Activated T-helper 1 cell treated with Interleukin-2 at 50 U/mL for 16 hours (primary cell): ENCODE measurements around the gene RAB23.
A peak's percentile ranks its signal among the peaks of the same experiment; 100 is the strongest.

Experiments
- DNase-seq: peaks from one replicate; pipeline ENCODE4 v3.0.0-alpha.2; 2020; ENCODE audit warnings: low read depth

RAB23 gene

DNA sequence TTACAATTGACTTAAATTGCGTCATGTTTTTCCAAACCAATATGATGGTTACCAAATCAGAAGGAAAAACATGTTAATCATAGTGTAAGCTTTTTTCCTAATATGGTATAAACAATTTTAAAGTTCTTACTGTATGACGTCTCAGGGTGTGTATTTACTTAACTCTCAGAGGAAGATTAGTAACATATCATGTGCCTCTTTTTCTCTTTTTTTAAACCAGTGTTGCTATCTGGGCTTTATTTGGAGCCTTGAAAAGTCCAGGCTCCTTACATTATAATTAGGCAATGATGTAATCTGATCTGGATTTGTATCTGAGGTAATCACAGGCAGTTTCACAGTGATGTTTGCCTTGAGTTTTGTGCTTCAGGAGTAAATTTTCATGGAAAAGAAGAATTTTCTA is 20.4 kb upstream of the RAB23 start:
- no peak for DNase-seq

DNA sequence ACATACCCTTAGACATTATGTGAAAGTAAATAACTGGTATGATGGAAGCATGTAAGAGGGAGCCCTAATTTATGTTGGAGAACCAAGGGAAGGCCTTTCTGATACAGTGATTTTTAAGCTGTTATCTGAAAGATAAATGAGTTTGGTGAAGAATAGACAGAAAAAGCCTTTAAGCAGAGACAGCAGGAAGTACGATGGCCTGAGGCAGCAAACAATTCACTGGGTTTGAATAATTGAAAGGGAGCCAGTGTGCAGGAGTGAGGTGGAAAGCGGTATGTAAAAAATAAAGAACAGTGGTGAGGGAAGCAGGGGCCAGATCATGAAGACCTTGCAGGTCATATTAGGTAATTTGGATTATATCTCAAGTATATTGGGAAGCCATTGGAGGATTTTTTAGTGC is 4.1 kb upstream of the RAB23 start:
- DNase-seq, result no peak

DNA sequence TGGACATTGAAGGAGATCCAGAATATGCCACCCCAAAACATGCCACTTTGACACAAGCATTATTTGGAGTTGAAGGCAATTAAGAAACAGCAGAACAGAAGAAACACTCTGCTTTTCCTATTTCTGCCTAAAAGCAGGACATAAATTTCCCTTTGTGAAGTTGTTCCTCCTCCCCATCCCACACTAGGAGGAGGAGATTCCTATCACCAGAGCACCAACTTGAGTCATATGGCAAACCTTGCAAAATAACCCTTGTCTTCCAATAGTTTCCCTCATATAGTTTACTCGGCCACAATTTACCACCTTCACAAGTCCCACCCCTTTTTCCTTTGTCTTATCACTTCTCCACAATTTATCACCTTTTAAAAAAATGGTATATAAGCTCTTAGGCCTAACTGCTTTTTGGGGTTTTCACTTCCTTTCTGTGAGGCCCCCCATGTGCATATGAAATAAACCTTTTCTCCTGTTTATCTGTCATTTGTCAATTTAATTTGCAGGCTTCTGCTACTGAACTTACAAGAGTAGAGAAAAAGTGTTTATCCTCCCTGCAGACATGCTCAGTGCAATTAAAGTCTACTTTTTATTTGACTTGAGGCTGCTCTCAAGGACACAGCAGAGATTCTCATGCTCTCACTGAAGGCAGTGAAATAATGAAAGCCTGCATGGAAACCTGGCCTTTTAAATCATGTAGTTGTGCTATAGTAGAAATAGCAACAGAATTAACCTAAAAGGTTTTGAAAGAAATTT is 2.8 kb upstream of the RAB23 start:
- no peak for DNase-seq

DNA sequence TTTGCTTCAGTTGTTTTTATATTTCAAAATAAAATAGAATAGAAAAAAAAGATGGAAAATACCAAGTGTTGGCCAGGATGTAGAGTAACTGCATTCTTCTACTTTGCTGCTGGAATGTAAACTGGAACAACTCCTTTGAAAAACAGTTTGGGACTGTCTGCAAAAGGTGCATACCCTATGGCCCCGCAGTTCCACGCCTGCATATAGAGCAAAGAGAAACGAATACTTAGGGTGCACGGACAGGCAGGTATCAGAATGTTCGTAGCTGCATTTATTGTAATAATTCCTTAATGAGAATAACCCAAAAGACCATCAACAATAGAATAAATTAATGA is 603 bp upstream of the RAB23 start:
- DNase-seq, result no peak

DNA sequence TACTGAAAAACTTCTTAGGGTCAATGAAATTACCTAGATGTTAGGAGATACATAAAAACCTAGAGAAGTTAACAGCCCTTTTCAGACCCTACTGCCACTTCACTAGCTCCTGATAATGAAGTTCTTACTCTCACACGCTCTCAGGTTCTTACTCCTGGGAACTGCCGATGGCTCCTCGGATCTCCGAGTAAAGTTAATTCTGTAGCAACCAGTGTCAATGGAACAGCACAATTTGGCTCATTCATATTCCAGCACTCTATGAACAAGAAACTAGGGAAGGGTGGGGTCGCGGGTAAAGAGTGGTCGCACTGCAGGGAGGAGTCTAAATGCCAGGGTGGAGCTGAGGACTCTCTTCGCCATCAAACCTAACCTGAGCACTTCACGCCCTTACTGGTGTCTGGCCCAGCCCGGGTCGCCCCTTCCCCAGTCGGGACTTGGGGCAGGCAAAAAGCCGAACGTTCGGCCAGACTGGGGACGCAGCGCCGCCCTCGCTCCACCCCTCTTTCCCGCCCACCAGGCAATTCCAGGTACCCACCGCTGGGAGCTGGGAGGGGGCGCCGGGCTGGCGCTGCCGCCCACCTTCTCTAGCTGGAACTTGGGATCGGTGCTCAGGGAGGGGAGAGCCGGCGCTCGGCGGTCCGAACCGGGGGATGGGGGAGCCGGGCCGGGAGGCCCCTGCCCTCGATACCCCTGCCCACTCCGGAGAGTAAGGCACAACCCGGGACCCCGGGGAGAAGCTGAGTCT is 744 bp downstream of the RAB23 start:
- DNase-seq, result peak; percentile 23

DNA sequence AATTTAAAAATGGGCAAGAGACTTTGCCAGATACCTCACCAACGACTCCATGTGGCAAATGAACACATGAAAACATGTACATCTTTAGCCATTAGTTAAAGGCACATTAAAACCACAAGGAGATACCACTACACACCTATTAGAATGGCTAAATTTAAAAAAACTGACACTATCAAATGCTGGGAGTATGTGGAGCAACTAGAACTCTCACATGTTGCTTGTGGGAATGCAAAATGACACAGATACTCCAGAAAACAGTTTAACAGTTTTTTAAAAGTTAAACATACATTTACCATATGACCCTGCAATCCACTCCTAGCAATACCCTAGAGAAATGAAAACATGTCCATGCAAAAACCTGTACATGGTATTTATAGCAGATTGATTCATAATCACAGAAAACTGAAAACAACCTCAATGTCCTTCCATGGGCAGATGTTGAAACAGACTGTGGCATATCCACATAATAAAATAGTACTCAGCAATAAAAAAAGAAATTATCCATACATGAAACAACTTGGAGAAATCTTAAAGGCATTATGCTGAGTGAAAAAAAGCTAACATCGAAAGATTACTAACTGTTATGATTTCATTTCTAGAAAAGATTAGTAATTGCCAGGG is 1.9 kb downstream of the RAB23 start:
- DNase-seq, result no peak

DNA sequence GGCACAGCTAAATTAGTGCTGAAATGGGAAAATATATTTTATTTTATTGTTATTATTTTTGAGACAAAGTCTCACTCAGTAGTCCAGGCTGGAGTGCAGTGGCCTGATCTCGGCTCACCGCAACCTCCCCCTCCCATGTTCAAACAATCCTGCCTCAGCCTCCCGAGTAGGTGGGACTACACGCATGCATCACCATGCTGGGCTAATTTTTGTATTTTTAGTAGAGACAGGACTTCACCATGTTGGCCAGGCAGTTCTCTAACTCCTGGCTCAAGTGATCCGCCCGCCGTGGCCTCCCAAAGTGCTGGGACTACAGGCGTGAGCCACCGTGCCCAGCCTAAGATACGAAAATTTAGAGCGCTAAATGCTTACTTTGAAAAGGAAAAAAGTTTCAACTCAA is 4.8 kb downstream of the RAB23 start:
- DNase-seq, result no peak

DNA sequence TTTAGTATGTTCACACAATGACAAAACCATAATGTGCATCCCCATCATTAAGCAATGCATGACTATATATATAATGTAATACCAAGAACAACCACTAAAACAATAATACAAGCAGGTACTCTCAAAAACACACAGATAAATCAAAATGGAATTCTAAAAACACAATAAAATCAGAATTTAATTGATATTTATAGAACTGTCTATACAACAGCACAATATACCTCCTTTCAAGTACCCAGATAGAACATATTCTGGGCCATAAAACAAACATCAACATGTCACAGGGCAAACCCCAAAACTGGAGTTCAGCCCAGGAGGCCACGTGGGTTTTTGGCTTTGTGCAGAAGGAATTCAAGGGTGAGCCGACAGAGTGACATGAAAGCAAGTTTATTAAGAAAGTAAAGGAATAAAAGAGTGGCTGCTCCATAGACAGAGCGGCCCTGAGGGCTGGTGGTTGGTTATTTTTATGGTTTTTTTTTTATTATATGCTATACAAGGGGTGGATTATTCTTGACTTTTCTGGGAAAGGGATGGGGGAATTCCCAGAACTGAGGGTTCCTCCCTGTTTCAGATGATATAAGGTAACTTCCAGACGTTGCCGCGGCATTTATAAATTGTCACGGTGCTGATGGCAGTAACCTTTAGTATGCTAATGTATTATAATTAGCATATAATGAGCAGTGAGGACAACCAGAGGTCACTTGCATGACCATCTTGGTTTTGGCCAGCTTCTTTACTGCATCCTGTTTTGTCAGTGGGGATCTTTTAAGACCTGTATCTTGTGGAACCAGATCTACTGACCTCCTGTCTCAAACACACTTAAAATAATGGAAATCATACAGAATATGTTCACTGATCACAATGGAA is 5.6 kb downstream of the RAB23 start:
- DNase-seq, result no peak

DNA sequence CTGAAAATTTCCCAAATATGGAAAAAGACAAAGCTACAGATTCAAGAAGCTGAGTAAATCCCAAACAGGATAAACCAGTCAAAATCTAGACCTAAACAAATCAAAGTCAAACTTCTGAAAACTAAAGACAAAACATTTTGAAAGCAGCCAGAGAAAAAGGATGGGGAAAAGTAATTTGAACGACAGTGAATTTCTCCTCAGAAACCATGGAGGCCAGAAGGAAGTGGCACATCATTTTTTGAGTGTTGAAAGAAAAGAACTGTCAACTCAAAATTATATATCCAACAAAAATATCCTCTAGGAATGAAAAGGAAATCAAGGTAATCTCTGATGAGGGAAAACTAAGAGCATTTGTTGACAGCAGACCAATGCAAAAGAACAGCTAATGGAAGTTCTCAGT is 6.8 kb downstream of the RAB23 start:
- no peak for DNase-seq

DNA sequence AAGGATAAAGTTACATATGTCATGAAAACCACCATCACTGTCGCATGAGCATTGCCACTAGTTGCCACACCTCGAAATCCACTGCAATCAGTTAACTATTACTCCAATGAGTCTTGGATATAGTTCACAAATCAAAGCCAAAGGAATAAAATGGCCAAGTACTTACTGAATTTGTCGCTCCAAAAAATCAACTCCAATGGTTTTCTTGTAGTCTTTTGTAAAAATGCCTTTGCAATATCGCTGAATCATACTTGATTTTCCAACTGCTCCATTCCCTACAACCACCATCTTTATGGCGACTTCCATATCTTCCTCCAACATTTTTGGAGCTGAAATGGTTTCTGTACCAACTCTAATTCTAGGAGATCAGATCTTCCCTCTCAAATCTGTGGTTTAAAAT is 12.0 kb downstream of the RAB23 start:
- no peak for DNase-seq

DNA sequence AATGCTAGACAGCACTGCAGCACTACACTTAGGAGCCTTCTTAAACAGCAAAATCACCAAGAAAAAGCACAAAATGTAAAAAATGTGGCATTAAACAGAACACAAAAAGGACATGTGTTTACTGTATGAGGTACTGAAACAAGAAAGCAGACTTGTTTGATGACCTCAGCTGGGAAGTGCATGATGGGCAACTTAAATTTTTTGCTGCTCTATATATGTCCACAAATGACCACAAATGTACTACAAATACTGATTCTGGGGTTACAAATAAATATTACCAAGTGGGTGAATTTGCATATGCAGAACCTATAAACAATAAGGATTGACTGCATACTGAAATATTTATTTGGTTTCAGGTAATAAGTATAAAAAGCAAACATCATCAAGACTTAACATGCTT is 13.1 kb downstream of the RAB23 start:
- no peak for DNase-seq

DNA sequence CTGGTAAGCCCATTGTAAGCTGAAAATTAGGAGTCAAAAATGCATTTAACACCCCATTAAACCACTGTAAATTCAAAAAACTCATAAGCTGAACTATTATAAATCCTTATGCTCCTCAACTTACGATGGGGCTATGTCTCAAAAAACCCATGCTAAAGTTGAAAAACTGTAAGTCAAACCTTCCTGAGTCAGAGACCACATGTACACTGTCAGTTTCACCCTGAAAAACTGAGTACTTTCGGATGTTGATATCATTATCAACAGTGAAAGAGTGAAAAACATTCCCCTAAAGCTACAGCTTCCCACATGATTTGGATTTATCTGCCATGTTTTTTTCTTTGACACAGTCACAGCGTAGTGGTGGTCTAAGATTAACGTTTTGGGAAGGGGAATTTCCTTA is 14.2 kb downstream of the RAB23 start:
- DNase-seq, result no peak

DNA sequence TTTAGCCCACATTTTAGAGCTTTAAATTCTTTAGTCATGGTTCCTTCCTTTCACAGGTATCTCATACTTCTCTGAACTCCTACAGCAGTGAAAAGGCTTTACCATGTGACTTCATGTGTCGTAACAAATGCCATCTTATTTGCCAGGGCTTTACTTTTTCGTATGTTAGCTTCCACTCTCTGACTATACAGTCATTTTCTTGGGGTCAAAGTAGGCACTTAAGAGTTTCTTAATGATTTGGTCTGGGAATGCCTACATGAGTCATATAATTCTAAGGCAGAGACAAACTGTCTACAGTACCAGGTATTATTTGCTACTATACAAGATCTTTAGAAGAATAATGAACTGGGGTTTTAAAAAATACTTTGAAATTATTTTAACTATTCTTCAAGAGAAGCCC is 15.0 kb downstream of the RAB23 start:
- DNase-seq, result no peak

DNA sequence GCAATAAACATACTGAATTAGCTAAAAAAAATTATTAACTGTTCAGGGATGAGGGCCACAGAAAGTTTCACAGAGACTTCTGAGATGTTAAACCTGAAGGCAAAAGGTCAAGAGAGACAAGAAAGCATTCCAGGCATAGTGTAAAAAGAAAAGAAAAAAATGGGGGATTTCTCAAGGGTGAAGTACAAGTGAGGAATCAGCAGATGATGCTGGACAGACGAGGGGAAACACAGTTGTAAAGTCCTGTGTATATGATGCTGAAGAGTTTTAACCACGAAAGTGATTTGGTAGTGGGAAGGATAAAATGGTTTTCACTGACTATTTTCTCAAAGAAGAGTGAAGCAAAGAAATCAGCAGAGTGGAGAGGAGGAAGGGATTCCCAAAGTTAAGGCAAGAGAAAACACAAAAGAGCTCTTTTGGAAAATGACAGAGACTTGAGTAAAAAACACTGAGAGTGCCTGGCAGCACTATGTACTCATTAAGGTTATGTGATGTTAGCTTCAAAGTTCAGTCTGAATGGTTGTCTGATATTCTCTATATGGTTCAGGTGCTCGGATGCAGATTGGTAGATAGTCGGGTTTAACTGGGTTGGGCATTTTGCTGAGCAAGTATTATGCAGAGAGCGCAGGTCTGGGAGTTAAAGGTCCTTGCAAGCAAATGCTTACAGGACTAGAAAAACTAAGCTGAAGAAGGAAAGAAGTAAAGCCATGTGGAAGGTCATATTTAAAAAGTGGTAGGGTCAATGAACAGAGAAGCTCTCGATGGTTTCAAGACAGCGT is 16.4 kb downstream of the RAB23 start:
- DNase-seq, result no peak

DNA sequence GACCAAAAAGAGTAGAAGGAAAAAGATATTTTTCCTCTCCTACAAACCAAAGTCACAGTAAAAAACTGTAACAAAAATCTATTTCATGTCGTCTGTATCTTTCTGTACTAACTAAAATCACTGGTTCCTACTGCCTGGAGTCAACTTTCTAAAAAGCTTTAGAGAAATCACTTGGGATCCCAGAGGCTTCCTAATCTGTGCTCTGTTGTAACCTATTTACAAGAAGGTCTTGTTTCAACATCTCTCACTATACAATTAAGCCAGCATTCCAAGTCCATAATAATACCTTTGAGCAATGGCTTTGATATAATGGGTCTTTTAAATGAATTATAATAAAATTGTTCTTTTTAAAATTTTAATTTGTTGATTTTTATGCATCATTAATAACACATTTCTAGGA is 20.4 kb downstream of the RAB23 start:
- no peak for DNase-seq

DNA sequence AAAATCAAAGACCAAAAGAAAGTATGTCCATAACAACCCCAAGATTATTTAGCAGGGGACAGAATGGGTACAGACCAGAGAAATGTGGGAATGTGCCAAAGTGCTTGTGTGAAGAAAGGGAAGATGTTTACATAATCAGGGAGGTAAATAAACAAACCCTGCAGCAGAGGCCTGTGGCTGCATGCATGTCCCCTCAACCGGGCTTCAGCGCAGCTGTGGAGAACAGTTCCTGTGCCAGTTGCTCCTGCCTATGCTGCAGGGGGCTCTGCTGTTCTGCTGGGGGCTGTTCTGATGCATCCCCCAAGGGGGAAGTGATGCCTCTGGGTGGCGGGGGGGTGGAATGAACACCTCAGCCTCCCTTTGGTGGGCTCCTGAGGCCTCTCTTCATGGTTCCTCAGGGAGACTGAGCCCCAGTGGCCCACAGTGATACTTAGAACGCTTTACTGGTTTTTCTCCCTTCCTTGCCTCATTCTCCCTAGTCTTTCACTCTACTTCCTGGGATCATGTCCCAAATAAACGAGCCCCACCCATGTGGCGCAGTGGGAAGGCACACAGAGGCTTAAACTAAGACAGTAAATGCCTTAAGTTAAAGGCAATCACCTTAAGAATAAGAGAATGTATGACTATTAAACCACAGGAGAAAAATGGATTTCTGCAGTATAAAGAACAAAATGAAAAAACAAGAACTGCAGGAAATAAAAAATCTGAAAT is 23.0 kb downstream of the RAB23 start:
- no peak for DNase-seq

DNA sequence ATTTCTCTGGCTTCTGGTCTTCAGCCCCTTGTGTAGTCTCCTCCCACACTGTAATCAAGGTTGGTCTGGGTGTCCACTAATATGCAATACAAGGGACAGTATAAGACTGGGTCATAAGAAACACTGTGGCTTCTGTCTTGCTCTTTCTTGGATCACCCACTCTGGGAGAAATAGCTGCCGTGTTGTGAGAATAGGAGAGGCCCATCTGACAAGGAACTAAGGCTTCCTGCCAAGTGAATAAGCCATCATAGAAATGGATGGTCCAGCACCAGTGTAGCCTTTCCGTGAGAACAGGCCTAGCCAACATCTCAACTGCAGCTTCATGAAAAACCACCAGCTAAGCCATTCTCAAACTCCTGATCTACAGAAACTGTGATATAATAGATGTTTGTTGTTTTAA is 26.6 kb downstream of the RAB23 start:
- no peak for DNase-seq

DNA sequence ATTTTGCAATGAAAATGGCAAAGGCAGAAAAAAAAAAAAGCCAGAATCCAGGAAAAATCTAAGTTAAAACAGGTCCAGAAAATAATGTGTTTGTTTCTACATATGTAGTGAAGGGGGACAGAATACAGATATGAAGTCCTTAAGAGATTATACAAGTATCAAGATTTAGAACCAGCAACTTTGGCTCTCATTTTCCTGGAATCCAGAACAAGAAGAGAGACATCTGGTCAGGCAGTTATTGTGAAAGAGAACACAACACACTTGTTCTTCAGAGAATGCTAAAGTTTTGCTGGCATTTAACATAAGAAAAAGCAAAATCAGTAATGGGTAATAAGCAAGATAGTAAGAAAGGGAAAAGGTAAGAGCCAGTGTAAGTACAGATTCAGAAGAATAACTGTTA is 28.9 kb downstream of the RAB23 start:
- DNase-seq, result no peak

DNA sequence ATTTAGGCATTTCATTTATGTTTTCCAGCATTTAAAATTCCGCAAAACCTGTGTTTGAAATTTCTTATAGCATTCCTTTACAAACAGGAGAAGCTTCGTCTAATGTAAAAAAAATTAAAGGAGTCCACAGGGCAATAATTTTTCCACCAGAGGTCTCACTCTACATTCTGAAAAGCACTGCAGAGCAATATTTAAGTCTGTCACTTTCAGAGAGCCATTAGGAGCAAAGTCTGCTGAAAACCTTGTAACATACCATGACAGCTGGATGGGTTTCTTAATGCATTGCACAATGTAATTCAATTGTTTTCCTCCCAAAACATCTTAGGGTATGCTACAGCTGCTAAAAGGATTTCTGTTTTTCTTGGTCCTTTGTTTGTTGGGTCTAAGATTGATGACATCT is 32.0 kb downstream of the RAB23 start:
- DNase-seq, result no peak

DNA sequence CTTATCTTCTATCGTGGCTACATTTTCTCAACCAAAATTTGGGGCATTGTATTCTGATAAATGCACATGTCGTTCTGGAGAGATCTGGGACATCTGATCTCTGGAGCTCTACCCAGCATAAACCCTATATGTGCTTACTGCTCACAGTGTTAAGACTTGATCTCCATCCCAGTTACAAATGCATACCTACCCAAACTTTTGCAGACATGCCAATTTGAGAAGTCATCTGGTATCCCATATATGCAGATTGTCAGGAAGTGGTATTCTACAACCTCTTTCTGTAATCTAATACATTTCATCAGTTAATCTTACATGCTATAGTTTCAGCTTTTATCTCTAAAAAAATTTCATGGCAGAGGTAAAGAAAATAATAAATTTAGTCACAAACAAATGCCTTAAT is 38.8 kb downstream of the RAB23 start:
- no peak for DNase-seq

DNA sequence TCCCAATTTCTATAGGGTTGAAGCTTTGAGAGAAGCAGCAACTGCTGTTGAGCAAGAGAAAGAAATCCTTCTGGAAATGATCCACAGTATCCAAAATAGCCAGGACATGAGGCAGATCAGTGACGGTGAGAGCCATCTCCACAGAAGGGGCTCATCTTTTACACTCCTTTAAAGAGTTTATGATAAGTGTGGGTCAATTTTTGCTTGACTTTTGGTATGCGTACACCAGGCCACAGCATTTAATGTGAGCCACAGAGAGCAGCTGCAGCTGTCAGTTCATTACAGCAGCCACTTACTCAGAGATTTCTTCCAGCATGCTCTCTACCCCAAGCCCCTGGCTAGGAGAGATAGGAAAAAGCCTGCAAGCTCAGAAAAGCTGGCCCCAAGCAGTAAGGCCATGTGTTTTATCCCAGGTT is 40.1 kb downstream of the RAB23 start:
- no peak for DNase-seq
